ENCODE data around the gene PDLIM1.

The PDLIM1 gene

GRCh38 chr10:95314192-95314918 lies 23.6 kb upstream of the PDLIM1 start:
- DNase-seq (ENCODE audit: low read depth): peak; percentile 49

- no peak for DNase-seq (ENCODE audit: low read depth)
These were observed 22.2 kb upstream of the PDLIM1 start for GRCh38 chr10:95312986-95313495.

GRCh38 chr10:95312257-95312656 lies 21.5 kb upstream of the PDLIM1 start:
- no peak for DNase-seq (ENCODE audit: low read depth)

- DNase-seq (ENCODE audit: low read depth): no peak
These were observed 19.2 kb upstream of the PDLIM1 start for GRCh38 chr10:95309958-95310357.

- no peak for DNase-seq (ENCODE audit: low read depth)
These were observed 17.8 kb upstream of the PDLIM1 start for GRCh38 chr10:95308389-95309302.

- no peak for DNase-seq (ENCODE audit: low read depth)
These were observed 16.0 kb upstream of the PDLIM1 start for GRCh38 chr10:95306851-95307250.

GRCh38 chr10:95306318-95306650 lies 15.5 kb upstream of the PDLIM1 start:
- no peak for DNase-seq (ENCODE audit: low read depth)

GRCh38 chr10:95305606-95306317 lies 15.0 kb upstream of the PDLIM1 start:
- no peak for DNase-seq (ENCODE audit: low read depth)

GRCh38 chr10:95304976-95305375 lies 14.2 kb upstream of the PDLIM1 start:
- DNase-seq (ENCODE audit: low read depth): no peak

GRCh38 chr10:95304463-95304862 lies 13.7 kb upstream of the PDLIM1 start:
- DNase-seq (ENCODE audit: low read depth): no peak

GRCh38 chr10:95303950-95304349 lies 13.1 kb upstream of the PDLIM1 start:
- no peak for DNase-seq (ENCODE audit: low read depth)

GRCh38 chr10:95303535-95303934 lies 12.7 kb upstream of the PDLIM1 start:
- DNase-seq (ENCODE audit: low read depth): no peak

GRCh38 chr10:95300022-95300539 lies 9.3 kb upstream of the PDLIM1 start:
- DNase-seq (ENCODE audit: low read depth): no peak

GRCh38 chr10:95297402-95297801 lies 6.6 kb upstream of the PDLIM1 start:
- DNase-seq (ENCODE audit: low read depth): peak; percentile 60

GRCh38 chr10:95296764-95297163 lies 6.0 kb upstream of the PDLIM1 start:
- no peak for DNase-seq (ENCODE audit: low read depth)

GRCh38 chr10:95295031-95295755 lies 4.4 kb upstream of the PDLIM1 start:
- DNase-seq (ENCODE audit: low read depth): peak; percentile 71

GRCh38 chr10:95293631-95294030 lies 2.8 kb upstream of the PDLIM1 start:
- DNase-seq (ENCODE audit: low read depth): no peak

- DNase-seq (ENCODE audit: low read depth): no peak
These were observed 699 bp upstream of the PDLIM1 start for GRCh38 chr10:95291365-95292039.

- no peak for DNase-seq (ENCODE audit: low read depth)
These were observed 832 bp downstream of the PDLIM1 start for GRCh38 chr10:95289921-95290421.

GRCh38 chr10:95289003-95289920 lies 1.5 kb downstream of the PDLIM1 start:
- peak; percentile 30 for DNase-seq (ENCODE audit: low read depth)
